HG03571 (cell line): ENCODE data around the gene SMIM17.
"Not testable (repeated sequence)": the region's sequence is repeated elsewhere in the genome, so short reads cannot be mapped to it uniquely, and the experiment has no call there.

ENCODE experiments used
- ATAC-seq: cut with Tn5 transposase; IDR thresholded peaks from one replicate; pipeline ENCODE4 v1.9.1; 2021; ENCODE audit not compliant: unreplicated experiment

SMIM17 gene

GRCh38 chr19:56654151-56654550 lies 11.2 kb downstream of the SMIM17 start:
- no peak for ATAC-seq

GRCh38 chr19:56660381-56661107 lies 17.6 kb downstream of the SMIM17 start:
- ATAC-seq: no peak

GRCh38 chr19:56661248-56661647 lies 18.3 kb downstream of the SMIM17 start:
- no peak for ATAC-seq

- no peak for ATAC-seq
These were observed 21.1 kb downstream of the SMIM17 start for GRCh38 chr19:56663931-56664500.

GRCh38 chr19:56664511-56664910 lies 21.6 kb downstream of the SMIM17 start:
- ATAC-seq: no peak

GRCh38 chr19:56667311-56667870 lies 24.4 kb downstream of the SMIM17 start:
- no peak for ATAC-seq

GRCh38 chr19:56668676-56669075 lies 25.7 kb downstream of the SMIM17 start:
- no peak for ATAC-seq

- no peak for ATAC-seq
These were observed 27.5 kb downstream of the SMIM17 start for GRCh38 chr19:56670401-56670960.

GRCh38 chr19:56670961-56671612 lies 28.1 kb downstream of the SMIM17 start:
- no peak for ATAC-seq

- no peak for ATAC-seq
These were observed 28.6 kb downstream of the SMIM17 start, which contains the start of gene ZNF835 for GRCh38 chr19:56671613-56671994. Gene ZNF835 (minus strand): TSS chr19:56671757. CDS start chr19:56665198, 6,559 bp downstream.

- not testable (repeated sequence) for ATAC-seq
These were observed 29.7 kb downstream of the SMIM17 start for GRCh38 chr19:56672610-56673009.

GRCh38 chr19:56678205-56678604 lies 35.2 kb downstream of the SMIM17 start:
- no peak for ATAC-seq

GRCh38 chr19:56681702-56682101 lies 38.7 kb downstream of the SMIM17 start:
- ATAC-seq: no peak

- ATAC-seq: no peak
These were observed 40.2 kb downstream of the SMIM17 start for GRCh38 chr19:56683116-56683515.

- ATAC-seq: no peak
These were observed 44.1 kb downstream of the SMIM17 start for GRCh38 chr19:56687031-56687430.

- no peak for ATAC-seq
These were observed 46.2 kb downstream of the SMIM17 start for GRCh38 chr19:56689198-56689597.

GRCh38 chr19:56690670-56691069 lies 47.7 kb downstream of the SMIM17 start:
- ATAC-seq: no peak

- no peak for ATAC-seq
These were observed 49.4 kb downstream of the SMIM17 start for GRCh38 chr19:56692206-56692895.

- ATAC-seq: no peak
These were observed 56.6 kb downstream of the SMIM17 start for GRCh38 chr19:56699552-56699951.

- ATAC-seq: no peak
These were observed 58.9 kb downstream of the SMIM17 start for GRCh38 chr19:56701895-56702294.

- no peak for ATAC-seq
These were observed 63.0 kb downstream of the SMIM17 start for GRCh38 chr19:56705939-56706338.
